GM20431 (cell line): ENCODE data around the gene LIN7C.

ENCODE experiments used
- in situ Hi-C: fragments of 300-500 bp; cut with MseI, MboI; formaldehyde crosslinking; loops from one replicate; pipeline ENCODE4 v1.15.0; 2020; ENCODE audit warnings: low sequenced_read_pairs; ENCODE audit not compliant: unreplicated experiment

The LIN7C gene

GRCh38 chr11:27513389-27513788 is 6.8 kb upstream of the LIN7C start:
- in situ Hi-C loops = no loop called here

- in situ Hi-C loops = no loop called here
Observed at GRCh38 chr11:27512238-27512637, 5.7 kb upstream of the LIN7C start.

- in situ Hi-C loops = no loop called here
Observed at GRCh38 chr11:27509908-27510307, 3.3 kb upstream of the LIN7C start.

GRCh38 chr11:27507557-27508322 is 1.2 kb upstream of the LIN7C start:
- in situ Hi-C loops = no loop called here

GRCh38 chr11:27505781-27506180 is 788 bp downstream of the LIN7C start:
- in situ Hi-C loops = no loop called here

- in situ Hi-C loops = no loop called here
Observed at GRCh38 chr11:27504205-27504604, 2.4 kb downstream of the LIN7C start.

- in situ Hi-C loops = no loop called here
Observed at GRCh38 chr11:27501100-27501499, 5.5 kb downstream of the LIN7C start.

GRCh38 chr11:27497911-27498310 is 8.7 kb downstream of the LIN7C start:
- in situ Hi-C loops = loop anchor here (10.0 kb wide), 1 partner anchor 313 kb away; no protein-coding TSS in a partner anchor

- in situ Hi-C loops = loop anchor here (10.0 kb wide), 1 partner anchor 313 kb away; no protein-coding TSS in a partner anchor
Observed at GRCh38 chr11:27497284-27497866, 9.2 kb downstream of the LIN7C start.

- in situ Hi-C loops = loop anchor here (10.0 kb wide), 1 partner anchor 312 kb away; no protein-coding TSS in a partner anchor
Observed at GRCh38 chr11:27496461-27496860, 10.1 kb downstream of the LIN7C start.

GRCh38 chr11:27495710-27496300 is 10.8 kb downstream of the LIN7C start:
- in situ Hi-C loops = loop anchor here (10.0 kb wide), 1 partner anchor 311 kb away; no protein-coding TSS in a partner anchor

- in situ Hi-C loops = no loop called here
Observed at GRCh38 chr11:27489092-27489491, 17.5 kb downstream of the LIN7C start.

GRCh38 chr11:27487706-27488105 is 18.9 kb downstream of the LIN7C start:
- in situ Hi-C loops = no loop called here

- in situ Hi-C loops = no loop called here
Observed at GRCh38 chr11:27485930-27486773, 20.4 kb downstream of the LIN7C start.

- in situ Hi-C loops = no loop called here
Observed at GRCh38 chr11:27482793-27483192, 23.8 kb downstream of the LIN7C start.

GRCh38 chr11:27481992-27482391 is 24.6 kb downstream of the LIN7C start:
- in situ Hi-C loops = no loop called here

- in situ Hi-C loops = no loop called here
Observed at GRCh38 chr11:27477831-27478230, 28.7 kb downstream of the LIN7C start.

GRCh38 chr11:27477243-27477642 is 29.3 kb downstream of the LIN7C start:
- in situ Hi-C loops = no loop called here

- in situ Hi-C loops = no loop called here
Observed at GRCh38 chr11:27475622-27476021, 30.9 kb downstream of the LIN7C start.

- in situ Hi-C loops = no loop called here
Observed at GRCh38 chr11:27473017-27473406, 33.6 kb downstream of the LIN7C start.
